ENCODE results near the gene STIM2.

GRCh38 chr4:26962720-26963119, 102.1 kb downstream of the STIM2 start:
- TF ChIP-seq POLR2A (conservative IDR thresholded peaks at IDR 0.05): no peak
- TF ChIP-seq PTTG1 (tag; IDR thresholded peaks at IDR 0.05; ENCODE audit: low read depth): no peak
- TF ChIP-seq HDAC1 (IDR thresholded peaks at IDR 0.05): no peak
- TF ChIP-seq NR1H2 (CRISPR knock-in tag; IDR thresholded peaks at IDR 0.05): no peak
- no peak for TF ChIP-seq CHD2 (IDR thresholded peaks at IDR 0.05; ENCODE audit: low read depth, low read length)
- TF ChIP-seq HDAC6 (IDR thresholded peaks at IDR 0.05; ENCODE audit: low read depth, low read length): no peak
- no peak for TF ChIP-seq FOS (IDR thresholded peaks at IDR 0.05; ENCODE audit: extremely low read depth, insufficient read length)
- no peak for TF ChIP-seq NCOA1 (IDR thresholded peaks at IDR 0.05; ENCODE audit: low read depth)
- TF ChIP-seq E2F5 (CRISPR knock-in tag; IDR thresholded peaks at IDR 0.05): no peak

Data from K562 (cell line).